ENCODE data around the gene DHCR24.
A peak's percentile ranks its signal among the peaks of the same experiment; 100 is the strongest.

DNA sequence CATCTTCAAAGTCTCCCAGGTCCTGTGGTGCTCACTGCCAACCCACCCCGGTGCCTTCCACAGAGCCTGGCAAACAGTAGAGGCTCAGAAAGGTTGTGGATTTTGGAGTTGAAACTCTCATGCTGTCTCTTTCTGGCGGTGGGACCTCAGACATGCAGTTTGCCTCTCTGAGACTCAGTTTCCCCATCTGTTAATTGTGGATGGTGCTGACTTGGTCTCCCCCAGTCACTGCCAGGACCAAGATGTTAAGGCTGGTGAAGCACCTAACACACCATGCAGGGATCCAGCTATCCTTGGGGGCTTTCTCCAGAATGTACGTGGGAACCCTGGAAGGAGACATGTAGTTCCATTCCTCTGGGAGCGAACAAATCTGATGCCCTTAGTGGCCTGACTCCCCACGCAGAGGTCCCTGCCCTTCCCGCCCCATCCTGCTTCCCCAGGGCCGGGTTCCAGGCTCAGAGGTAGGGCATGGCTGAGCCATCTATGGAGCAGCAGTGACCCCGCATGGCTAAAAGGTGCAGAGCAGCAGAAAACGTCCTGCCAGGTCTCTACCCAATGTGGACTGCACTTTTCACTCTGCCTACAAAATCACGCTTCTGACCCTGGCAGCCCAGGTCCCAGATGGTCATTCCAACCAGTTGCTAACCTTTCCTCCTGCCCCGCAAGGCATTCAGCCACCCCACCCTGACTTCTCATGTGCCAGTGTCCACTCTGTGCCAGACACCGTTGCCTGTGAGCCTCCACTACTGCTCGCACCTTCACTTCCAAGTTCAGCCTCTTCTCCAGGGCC is 76.6 kb downstream of the DHCR24 start:
- TF ChIP-seq, protein P1, sequence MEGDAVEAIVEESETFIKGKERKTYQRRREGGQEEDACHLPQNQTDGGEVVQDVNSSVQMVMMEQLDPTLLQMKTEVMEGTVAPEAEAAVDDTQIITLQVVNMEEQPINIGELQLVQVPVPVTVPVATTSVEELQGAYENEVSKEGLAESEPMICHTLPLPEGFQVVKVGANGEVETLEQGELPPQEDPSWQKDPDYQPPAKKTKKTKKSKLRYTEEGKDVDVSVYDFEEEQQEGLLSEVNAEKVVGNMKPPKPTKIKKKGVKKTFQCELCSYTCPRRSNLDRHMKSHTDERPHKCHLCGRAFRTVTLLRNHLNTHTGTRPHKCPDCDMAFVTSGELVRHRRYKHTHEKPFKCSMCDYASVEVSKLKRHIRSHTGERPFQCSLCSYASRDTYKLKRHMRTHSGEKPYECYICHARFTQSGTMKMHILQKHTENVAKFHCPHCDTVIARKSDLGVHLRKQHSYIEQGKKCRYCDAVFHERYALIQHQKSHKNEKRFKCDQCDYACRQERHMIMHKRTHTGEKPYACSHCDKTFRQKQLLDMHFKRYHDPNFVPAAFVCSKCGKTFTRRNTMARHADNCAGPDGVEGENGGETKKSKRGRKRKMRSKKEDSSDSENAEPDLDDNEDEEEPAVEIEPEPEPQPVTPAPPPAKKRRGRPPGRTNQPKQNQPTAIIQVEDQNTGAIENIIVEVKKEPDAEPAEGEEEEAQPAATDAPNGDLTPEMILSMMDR (optimal IDR thresholded peaks at IDR 0.05 in 1 of 3, IDR thresholded peaks at IDR 0.05 in 1 of 3, conservative IDR thresholded peaks at IDR 0.05 in 1 of 3; ENCODE audit: extremely low read depth in 1 of 3, insufficient read depth in 2 of 3, low read length in 3 of 3): peak; percentile 92 to 98 (median 94)
- TF ChIP-seq EZH2 (IDR thresholded peaks at IDR 0.05; ENCODE audit: low read length): no peak

All from keratinocyte (primary cell).